IPS-18c (cell line): ENCODE measurements around the gene SECISBP2.

Experiments
- H3K4me3 ChIP-seq: 2 replicates; pipeline ENCODE4 v1.7.0; 2013; ENCODE audit warnings: low read depth, mild to moderate bottlenecking, low read length, moderate library complexity; ENCODE audit not compliant: insufficient read depth
- H3K9me3 ChIP-seq: one replicate; pipeline ENCODE4 v1.6.1; 2013; ENCODE audit warnings: mild to moderate bottlenecking, low read length, moderate library complexity; ENCODE audit not compliant: control insufficient read depth, insufficient read depth

SECISBP2 gene

GRCh38 chr9:89400403-89401116 lies 82.3 kb downstream of the SECISBP2 start:
- Histone ChIP-seq H3K9me3 (no peaks in the 10 kb centered on the region), H3K4me3 (no peak overlapping the region)

- Histone ChIP-seq H3K4me3 (no peak overlapping the region), H3K9me3 (no peaks in the 10 kb centered on the region)
Measured at GRCh38 chr9:89402695-89403427, 84.6 kb downstream of the SECISBP2 start.

- no peaks in the 10 kb centered on the region for H3K9me3 ChIP-seq
- H3K4me3 ChIP-seq, result no peak overlapping the region
Measured at GRCh38 chr9:89404074-89404473, 85.8 kb downstream of the SECISBP2 start.

GRCh38 chr9:89405826-89406225 lies 87.5 kb downstream of the SECISBP2 start:
- H3K9me3 ChIP-seq, result no peaks in the 10 kb centered on the region
- no peak overlapping the region for H3K4me3 ChIP-seq

GRCh38 chr9:89407070-89407469 lies 88.8 kb downstream of the SECISBP2 start:
- H3K4me3 ChIP-seq, result no peak overlapping the region
- H3K9me3 ChIP-seq, result no peaks in the 10 kb centered on the region

- Histone ChIP-seq H3K4me3 (no peak overlapping the region), H3K9me3 (no peaks in the 10 kb centered on the region)
Measured at GRCh38 chr9:89408628-89409101, 90.4 kb downstream of the SECISBP2 start.
